Ascending aorta (tissue), 2 donors: ENCODE results near the gene TBXT. TPM values are rescaled to one million over a fixed set of nuclear protein-coding genes. Genes with fewer than 3 reads are reported as not detected.

Source experiments
- DNase-seq, 2 donors: peaks; one replicate each; pipeline ENCODE4 v3.0.0-alpha.2; 2019; ENCODE audit warnings: low spot score in 2 of 2
- H3K27ac ChIP-seq, 2 donors: fragments of 200-600 bp; sonication (generic); one replicate each; pipeline ENCODE4 v1.5.1; 2016 to 2017; ENCODE audit warnings: mild to moderate bottlenecking in 1 of 2
- H3K27me3 ChIP-seq: fragments of 200-600 bp; sonication (generic); one replicate; pipeline ENCODE4 v1.5.1; 2017
- H3K36me3 ChIP-seq, 2 donors: fragments of 200-600 bp; sonication (generic); one replicate each; pipeline ENCODE4 v1.5.1; 2016
- H3K4me1 ChIP-seq, 2 donors: fragments of 200-600 bp; sonication (generic); one replicate each; pipeline ENCODE4 v1.5.1; 2016 to 2017; ENCODE audit warnings: mild to moderate bottlenecking in 1 of 2
- H3K4me3 ChIP-seq, 2 donors: fragments of 200-600 bp; sonication (generic); one replicate each; pipeline ENCODE4 v1.5.1; 2016 to 2017; ENCODE audit warnings: mild to moderate bottlenecking in 1 of 2
- H3K9me3 ChIP-seq, 2 donors: fragments of 200-600 bp; sonication (generic); one replicate each; pipeline ENCODE4 v1.5.1; 2016
- intact Hi-C: fragments of 100-400 bp; cut with DNase I; formaldehyde crosslinking; loops from one replicate; pipeline ENCODE4 v1.15.1; 2023
- total RNA-seq: library from RNA; depleted of rRNA; stranded (reverse); fragments of >200 nt; gene quantifications from one replicate; pipeline ENCODE4 v1.1.0, GENCODE V29; 2016
- TF ChIP-seq, protein P1 (sequence below), 3 experiments: fragments of 200-600 bp in 2 of 3; fragments of 450-650 bp in 1 of 3; sonication (generic) in 2 of 3; IDR thresholded peaks; one replicate each; pipeline ENCODE4 v1.5.1; 2016 to 2019; ENCODE audit warnings: antibody characterized with exemption in 3 of 3, mild to moderate bottlenecking in 1 of 3, moderate library complexity in 1 of 3

TBXT gene
- total RNA-seq, 1 donor from 2014 or later = not detected

DNA sequence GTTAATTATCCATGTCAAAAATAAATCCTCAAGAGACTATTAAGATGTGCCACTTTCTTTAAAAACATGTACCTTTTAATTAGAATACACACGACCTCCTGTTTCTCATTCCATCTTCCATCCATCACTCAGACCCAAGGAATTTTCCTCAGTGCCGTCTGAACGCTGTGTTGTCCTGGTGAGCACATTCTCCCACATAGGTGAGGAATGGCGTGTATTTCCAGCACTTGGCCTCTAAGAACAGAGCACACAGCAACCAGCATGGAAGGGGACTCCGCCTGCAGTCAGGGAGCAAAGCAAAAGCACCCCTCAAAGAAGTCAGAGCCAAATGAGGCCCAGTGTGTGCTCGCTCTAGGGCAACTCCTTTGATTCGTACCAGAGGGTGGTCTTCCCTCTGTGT lies 45.9 kb downstream of the TBXT start:
- H3K4me1 ChIP-seq = no peaks in the 10 kb centered on the region
- TF ChIP-seq, protein P1, sequence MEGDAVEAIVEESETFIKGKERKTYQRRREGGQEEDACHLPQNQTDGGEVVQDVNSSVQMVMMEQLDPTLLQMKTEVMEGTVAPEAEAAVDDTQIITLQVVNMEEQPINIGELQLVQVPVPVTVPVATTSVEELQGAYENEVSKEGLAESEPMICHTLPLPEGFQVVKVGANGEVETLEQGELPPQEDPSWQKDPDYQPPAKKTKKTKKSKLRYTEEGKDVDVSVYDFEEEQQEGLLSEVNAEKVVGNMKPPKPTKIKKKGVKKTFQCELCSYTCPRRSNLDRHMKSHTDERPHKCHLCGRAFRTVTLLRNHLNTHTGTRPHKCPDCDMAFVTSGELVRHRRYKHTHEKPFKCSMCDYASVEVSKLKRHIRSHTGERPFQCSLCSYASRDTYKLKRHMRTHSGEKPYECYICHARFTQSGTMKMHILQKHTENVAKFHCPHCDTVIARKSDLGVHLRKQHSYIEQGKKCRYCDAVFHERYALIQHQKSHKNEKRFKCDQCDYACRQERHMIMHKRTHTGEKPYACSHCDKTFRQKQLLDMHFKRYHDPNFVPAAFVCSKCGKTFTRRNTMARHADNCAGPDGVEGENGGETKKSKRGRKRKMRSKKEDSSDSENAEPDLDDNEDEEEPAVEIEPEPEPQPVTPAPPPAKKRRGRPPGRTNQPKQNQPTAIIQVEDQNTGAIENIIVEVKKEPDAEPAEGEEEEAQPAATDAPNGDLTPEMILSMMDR (IDR thresholded peaks at IDR 0.05) = no peak
- no peaks in the 10 kb centered on the region for H3K27me3 ChIP-seq
- no peak overlapping the region for H3K27ac ChIP-seq
- H3K36me3 ChIP-seq = no peaks in the 10 kb centered on the region
- DNase-seq = no peak
- intact Hi-C loops = no loop called here
- no peaks in the 10 kb centered on the region for H3K9me3 ChIP-seq
- H3K4me3 ChIP-seq = no peak overlapping the region

GRCh38 chr6:166119116-166119911 lies 48.3 kb downstream of the TBXT start:
- Histone ChIP-seq H3K9me3 (peaks cover 0 to 8% of the 10 kb centered on the region in 2 donors), H3K27me3 (no peaks in the 10 kb centered on the region), H3K27ac (no peak overlapping the region), H3K4me1 (no peaks in the 10 kb centered on the region), H3K4me3 (no peak overlapping the region), H3K36me3 (no peaks in the 10 kb centered on the region)
- intact Hi-C loops = no loop called here
- DNase-seq = no peak
- TF ChIP-seq, protein P1 (IDR thresholded peaks at IDR 0.05) = no peak

DNA sequence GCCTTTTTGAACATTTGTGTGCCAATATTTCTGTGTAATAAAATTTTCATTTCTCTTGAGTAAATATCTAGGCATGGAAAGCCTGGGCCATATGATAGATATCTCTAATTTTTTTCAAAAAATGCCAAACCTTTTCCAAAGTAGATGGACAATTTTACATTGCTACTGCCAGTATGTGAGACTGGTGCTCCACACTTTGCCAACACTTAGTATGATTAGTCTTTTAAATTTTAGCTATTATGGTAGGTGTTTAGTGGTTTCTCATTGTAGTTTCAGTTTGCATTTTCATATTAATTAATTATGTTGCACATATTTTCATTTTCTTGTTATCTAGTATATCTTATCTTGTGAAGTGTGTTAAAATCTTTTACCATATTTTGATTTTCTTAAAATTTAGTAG lies 52.0 kb downstream of the TBXT start:
- intact Hi-C loops = no loop called here
- no peaks in the 10 kb centered on the region for H3K4me1 ChIP-seq
- peaks cover 0 to 8% of the 10 kb centered on the region in 2 donors for H3K9me3 ChIP-seq

GRCh38 chr6:166112580-166112979 lies 55.1 kb downstream of the TBXT start:
- DNase-seq = no peak

More for the DNA sequence above, 52.0 kb downstream of the TBXT start:
- no peak overlapping the region for H3K4me3 ChIP-seq
- TF ChIP-seq, protein P1 (IDR thresholded peaks at IDR 0.05) = no peak
- no peak for DNase-seq
- H3K27me3 ChIP-seq = no peaks in the 10 kb centered on the region
- no peak overlapping the region for H3K27ac ChIP-seq
- no peaks in the 10 kb centered on the region for H3K36me3 ChIP-seq

GRCh38 chr6:166109608-166110007 lies 58.0 kb downstream of the TBXT start:
- H3K9me3 ChIP-seq = no peaks in the 10 kb centered on the region
- no peak for DNase-seq
- no peaks in the 10 kb centered on the region for H3K4me1 ChIP-seq
- H3K27me3 ChIP-seq = no peaks in the 10 kb centered on the region
- TF ChIP-seq, protein P1 (IDR thresholded peaks at IDR 0.05) = no peak
- no peak overlapping the region for H3K27ac ChIP-seq
- no peak overlapping the region for H3K4me3 ChIP-seq
- H3K36me3 ChIP-seq = no peaks in the 10 kb centered on the region
- intact Hi-C loops = no loop called here

More at GRCh38 chr6:166112580-166112979, 55.1 kb downstream of the TBXT start:
- Histone ChIP-seq H3K36me3 (no peaks in the 10 kb centered on the region), H3K9me3 (peaks cover 0 to 8% of the 10 kb centered on the region in 2 donors), H3K27me3 (no peaks in the 10 kb centered on the region), H3K4me3 (no peak overlapping the region), H3K4me1 (no peaks in the 10 kb centered on the region), H3K27ac (no peak overlapping the region)
- intact Hi-C loops = no loop called here
- TF ChIP-seq, protein P1 (IDR thresholded peaks at IDR 0.05) = no peak

Other genes starting within 250 kb of the TBXT start
- not detected for gene PRR18, start 140.5 kb upstream of the TBXT start, total RNA-seq
- gene SFT2D1, start 174.7 kb upstream of the TBXT start, total RNA-seq = 77.7 TPM
- gene MPC1, start 215.1 kb upstream of the TBXT start, total RNA-seq = 23.8 TPM